ENCODE measurements around the gene ZNF565. TPM values are rescaled to one million over a fixed set of nuclear protein-coding genes. Genes with fewer than 3 reads are reported as not detected.

The ZNF565 gene
- total RNA-seq, 1 experiment from 2014 or later: 4.8 TPM

- no CpG with 5 or more reads among the region's 7 CpGs for WGBS (ENCODE audit: extremely low coverage, insufficient read length, low lambda C conversion rate)
- Histone ChIP-seq H3K23me2 (ENCODE audit: insufficient read length, low read depth, low read length, poor library complexity, severe bottlenecking) (no peaks in the 10 kb centered on the region), H2AK5ac (ENCODE audit: insufficient read length, low read length) (no peak overlapping the region), H3K27ac (ENCODE audit: insufficient read length, low read depth, low read length) (peak overlapping the region; percentile 12), H3K9ac (ENCODE audit: extremely low read depth, insufficient read length, low read length) (no peak overlapping the region), H3K9me3 (ENCODE audit: control insufficient read depth, low read depth, low read length) (no peaks in the 10 kb centered on the region), H3K79me1 (ENCODE audit: insufficient read depth, low read depth, low read length, poor library complexity, severe bottlenecking) (no peaks in the 10 kb centered on the region), H4K91ac (ENCODE audit: insufficient read length, low read depth, low read length) (no peak overlapping the region), H4K5ac (ENCODE audit: insufficient read length, low read depth, low read length) (no peak overlapping the region), H3K4me1 (ENCODE audit: insufficient read depth, low read length) (peaks cover 5% of the 10 kb centered on the region; the same call in 1 of the 2 replicates), H4K20me1 (ENCODE audit: control insufficient read depth, insufficient read depth, insufficient read length) (no peaks in the 10 kb centered on the region), H2BK5ac (ENCODE audit: insufficient read length, low read length) (no peak overlapping the region), H2BK15ac (ENCODE audit: low read depth, low read length) (no peak overlapping the region), H2BK12ac (ENCODE audit: insufficient read length, low read depth, low read length) (no peak overlapping the region), H3K4ac (ENCODE audit: low read depth, low read length) (no peak overlapping the region), H3K23ac (ENCODE audit: insufficient read length, low read depth, low read length) (no peak overlapping the region), H3K18ac (ENCODE audit: insufficient read length, low read depth, low read length) (peak overlapping the region; percentile 53), H2BK20ac (ENCODE audit: low read depth, low read length, poor library complexity, severe bottlenecking) (no peak overlapping the region), H2BK120ac (ENCODE audit: low read depth, low read length, poor library complexity, severe bottlenecking) (no peak overlapping the region), H4K8ac (replicated peaks; ENCODE audit: insufficient read length, low read depth, low read length) (no peak overlapping the region), H3T11ph (ENCODE audit: low read length) (no peak overlapping the region), H3K27me3 (ENCODE audit: insufficient read depth, low read length) (no peaks in the 10 kb centered on the region), H3K14ac (ENCODE audit: insufficient read depth, low read length) (peak overlapping the region; percentile 72; the same call in 1 of the 2 replicates), H3K79me2 (ENCODE audit: insufficient read depth, low read length) (no peaks in the 10 kb centered on the region), H2AFZ (ENCODE audit: low read length) (no peak overlapping the region), H3K56ac (ENCODE audit: insufficient read length, low read depth, low read length) (no peak overlapping the region), H3K4me2 (ENCODE audit: insufficient read depth, insufficient read length, low read length) (no peak overlapping the region)
- peaks cover 16 to 28% (median 20%) of the 10 kb centered on the region in 3 experiments; a peak in 6 of 7 replicates for H3K36me3 Mint-ChIP-seq (ENCODE audit: insufficient read depth in 1 of 3, low read depth in 3 of 3)
- no peak for TF ChIP-seq CTCF (conservative IDR thresholded peaks at IDR 0.05)
- H3K9me3 Mint-ChIP-seq: no peaks in the 10 kb centered on the region; a peak in 2 of 5 replicates
- peak overlapping the region; percentile 90 to 97 (median 95) for H3K27ac Mint-ChIP-seq
- peaks cover 51 to 52% of the 10 kb centered on the region in 2 experiments for H3K4me1 Mint-ChIP-seq
- peak overlapping the region; percentile 45 to 71 for H3K4me3 Mint-ChIP-seq
- H3K27me3 Mint-ChIP-seq (ENCODE audit: low read depth): no peaks in the 10 kb centered on the region
- peak; percentile 56 for DNase-seq
Measured at GRCh38 chr19:36160821-36161596, 53.5 kb downstream of the ZNF565 start.
